Measurements from ENCODE around the gene ATP6V1G1.
A peak's percentile ranks its signal among the peaks of the same experiment; 100 is the strongest.

Gene ATP6V1G1

DNA sequence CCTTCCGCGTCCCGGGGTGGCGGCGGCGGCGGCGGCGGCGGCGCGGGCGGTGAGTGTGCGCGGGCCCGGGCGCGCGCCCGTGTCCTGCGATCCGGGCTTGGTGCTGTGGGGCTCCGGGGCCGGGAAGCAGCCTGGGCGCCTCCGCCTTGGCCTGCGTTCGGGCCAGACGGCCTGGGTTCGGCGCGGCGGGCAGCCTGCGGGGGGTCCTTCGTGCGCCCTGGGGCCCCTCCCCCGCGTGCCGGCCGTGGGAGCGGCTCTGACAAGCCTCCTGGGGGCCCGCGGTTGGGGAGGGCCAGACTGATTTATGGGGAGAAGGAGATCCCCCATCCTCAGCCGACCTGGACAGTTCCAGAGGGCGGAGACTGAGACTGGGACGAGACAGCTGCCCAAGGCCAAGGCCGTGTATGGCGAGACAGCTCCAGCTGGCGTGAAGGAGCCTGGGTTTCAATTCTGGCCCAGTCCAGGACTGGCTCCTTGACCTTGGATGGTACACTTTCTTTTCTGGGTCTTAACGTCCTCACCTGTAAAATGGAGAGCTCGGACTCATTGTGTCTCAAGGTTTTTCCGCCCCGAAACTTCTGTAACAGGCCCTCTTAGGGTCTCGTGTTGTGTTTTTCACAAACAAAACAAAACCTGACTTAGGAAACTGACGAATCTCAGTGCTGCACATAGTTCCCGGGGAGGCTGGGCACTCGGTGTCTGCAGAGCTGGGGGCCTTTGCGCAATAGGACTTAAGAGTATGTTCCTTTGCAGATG, 24.1 kb downstream of the ATP6V1G1 start:
- DNase-seq (ENCODE audit: low read depth in 2 of 2) = peak in 1 of 2 experiments; percentile 35

- DNase-seq (ENCODE audit: low read depth in 2 of 2) = no peak
These were observed 24.8 kb downstream of the ATP6V1G1 start for GRCh38 chr9:114612272-114612923.

- no peak for DNase-seq (ENCODE audit: low read depth in 2 of 2)
These were observed 25.5 kb downstream of the ATP6V1G1 start for GRCh38 chr9:114613087-114613486.

GRCh38 chr9:114613919-114614318, 26.4 kb downstream of the ATP6V1G1 start:
- DNase-seq (ENCODE audit: low read depth in 2 of 2) = no peak

GRCh38 chr9:114614373-114614772, 26.8 kb downstream of the ATP6V1G1 start:
- DNase-seq (ENCODE audit: low read depth in 2 of 2) = no peak

DNA sequence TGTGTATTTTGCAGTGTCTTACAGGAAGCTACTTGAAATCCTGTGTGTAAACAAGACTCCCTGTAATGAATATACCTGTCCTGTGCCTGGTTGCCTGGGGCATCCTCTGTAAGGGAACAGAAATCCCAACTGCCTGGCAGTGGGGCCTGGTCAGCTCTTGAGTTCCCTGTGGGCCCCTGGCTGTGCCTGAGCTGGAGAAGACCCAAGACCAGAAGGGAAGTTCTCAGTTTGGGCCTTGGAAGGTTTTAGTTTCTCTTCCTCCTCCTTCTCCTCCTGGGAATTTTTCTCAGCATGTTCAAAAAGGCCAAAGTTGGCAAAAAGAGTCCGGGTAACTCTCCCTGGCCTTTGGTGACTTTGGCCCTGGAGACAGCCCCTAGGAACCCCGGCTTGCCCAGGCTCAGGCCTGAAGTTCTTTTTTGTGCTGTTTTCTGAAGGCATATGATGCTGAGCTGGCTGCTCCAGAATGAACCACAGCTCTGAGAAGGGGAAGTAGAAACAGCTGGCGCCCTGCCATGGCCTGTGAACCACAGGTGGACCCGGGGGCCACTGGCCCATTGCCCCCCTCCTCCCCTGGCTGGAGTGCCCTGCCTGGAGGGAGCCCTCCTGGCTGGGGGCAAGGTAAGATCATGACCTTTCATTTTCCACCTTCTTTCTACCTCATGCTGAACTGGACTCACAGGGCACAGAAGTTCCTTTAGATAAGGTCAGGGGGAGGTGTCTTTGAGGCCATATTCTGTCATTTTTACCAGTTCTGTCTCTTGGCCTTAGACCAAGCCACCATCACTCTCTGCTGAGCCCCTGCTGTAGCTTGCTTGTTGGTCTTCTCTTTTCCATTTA, 29.3 kb downstream of the ATP6V1G1 start:
- DNase-seq (ENCODE audit: low read depth in 2 of 2) = no peak

GRCh38 chr9:114619191-114619761, 31.7 kb downstream of the ATP6V1G1 start:
- DNase-seq (ENCODE audit: low read depth in 2 of 2) = no peak

GRCh38 chr9:114621561-114621960, 34.0 kb downstream of the ATP6V1G1 start:
- no peak for DNase-seq (ENCODE audit: low read depth in 2 of 2)

- peak; percentile 25 to 28 for DNase-seq (ENCODE audit: low read depth in 2 of 2)
These were observed 34.5 kb downstream of the ATP6V1G1 start for GRCh38 chr9:114621975-114622609.

DNA sequence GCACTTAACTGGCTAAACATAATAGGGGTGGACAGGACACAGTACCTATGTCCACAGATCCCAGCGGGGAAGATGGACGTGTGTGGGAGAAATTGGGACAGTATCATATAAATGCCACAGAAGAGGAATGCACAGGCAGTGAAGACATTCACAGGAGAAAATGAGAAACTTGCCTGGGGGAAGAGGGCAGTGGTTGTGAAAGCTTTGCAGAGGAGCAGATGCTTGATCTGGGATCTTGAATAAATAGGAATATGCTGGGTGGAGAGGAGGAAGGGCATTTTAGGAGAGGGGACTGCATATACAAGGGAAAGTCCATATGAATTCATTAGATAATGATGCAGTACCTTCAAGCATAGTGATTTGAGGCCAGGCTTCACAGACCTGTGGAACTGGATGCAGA, 37.1 kb downstream of the ATP6V1G1 start:
- no peak for DNase-seq (ENCODE audit: low read depth in 2 of 2)

DNA sequence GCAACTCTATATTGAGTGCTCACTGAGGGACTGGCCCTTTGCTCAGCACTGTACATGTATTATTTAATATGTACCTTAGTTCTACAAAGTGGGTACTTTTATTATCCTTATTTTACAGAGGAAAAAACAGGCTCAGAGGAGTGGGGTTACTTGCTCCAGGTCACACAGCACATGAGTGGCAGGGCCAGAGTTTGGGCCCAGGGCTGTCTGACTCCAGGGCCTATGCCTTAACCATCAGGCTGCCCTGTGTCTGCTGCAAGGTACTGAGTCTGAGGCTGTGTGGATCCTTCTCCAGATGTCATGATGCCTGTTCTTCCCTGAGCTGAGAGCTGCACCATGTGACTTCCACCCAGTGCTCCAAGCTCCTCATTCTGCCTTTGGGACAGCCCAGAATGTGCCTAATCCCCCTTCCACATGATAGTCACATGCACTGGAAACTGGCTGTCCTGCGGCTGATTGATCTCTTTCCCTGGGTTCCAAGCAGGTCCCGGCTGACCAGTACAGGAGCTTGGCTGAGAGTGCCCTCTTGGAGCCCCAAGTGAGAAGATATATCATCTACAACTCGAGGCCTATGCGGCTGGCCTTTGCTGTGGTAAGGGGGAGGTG, 38.9 kb downstream of the ATP6V1G1 start:
- DNase-seq (ENCODE audit: low read depth in 2 of 2) = no peak

- DNase-seq (ENCODE audit: low read depth in 2 of 2) = no peak
These were observed 40.0 kb downstream of the ATP6V1G1 start for GRCh38 chr9:114627553-114627952.

DNA sequence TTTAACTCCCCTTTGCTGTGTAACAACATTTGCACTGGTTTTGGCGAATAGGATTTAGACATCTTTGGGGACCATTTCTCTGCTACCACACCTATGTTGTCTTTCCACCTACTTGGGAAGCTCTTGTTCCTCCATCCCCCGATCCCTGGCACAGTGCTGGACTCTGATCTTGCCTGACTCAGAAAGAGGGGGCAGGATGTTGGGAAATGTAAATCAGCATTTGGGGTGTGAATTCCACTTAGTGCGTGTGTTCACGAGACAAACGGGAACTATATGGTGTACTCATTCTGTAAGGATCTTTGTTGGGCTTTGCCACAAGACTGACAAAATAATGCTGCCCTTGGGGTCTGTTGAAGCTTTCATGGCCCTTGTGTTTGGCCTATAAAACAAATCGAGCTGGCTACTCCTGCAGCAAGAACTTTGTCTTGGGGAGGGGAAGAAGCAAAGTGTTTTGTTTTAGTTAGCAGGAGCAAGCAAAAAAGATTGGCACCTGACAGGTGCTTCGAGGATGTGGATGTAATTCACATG, 42.1 kb downstream of the ATP6V1G1 start:
- no peak for DNase-seq (ENCODE audit: low read depth in 2 of 2)

DNA sequence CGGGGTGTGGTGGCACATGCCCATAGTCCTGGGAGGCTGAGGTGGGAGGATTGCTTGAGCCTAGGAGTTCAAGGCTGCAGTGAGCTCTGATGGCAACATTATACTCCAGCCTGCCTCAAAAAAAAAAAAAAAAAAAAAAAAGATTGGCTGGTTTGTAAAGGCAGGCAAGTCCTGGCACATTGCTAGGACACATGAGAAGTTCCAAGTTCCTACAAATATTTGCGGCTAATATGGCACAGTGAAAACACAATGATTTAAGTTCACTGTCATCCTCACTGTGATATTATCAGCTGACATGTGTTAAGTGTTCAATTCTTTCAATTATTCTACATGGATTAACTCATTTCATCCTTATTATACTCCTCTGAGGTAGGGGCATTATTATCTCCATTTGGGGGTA, 43.6 kb downstream of the ATP6V1G1 start:
- no peak for DNase-seq (ENCODE audit: low read depth in 2 of 2)

DNA sequence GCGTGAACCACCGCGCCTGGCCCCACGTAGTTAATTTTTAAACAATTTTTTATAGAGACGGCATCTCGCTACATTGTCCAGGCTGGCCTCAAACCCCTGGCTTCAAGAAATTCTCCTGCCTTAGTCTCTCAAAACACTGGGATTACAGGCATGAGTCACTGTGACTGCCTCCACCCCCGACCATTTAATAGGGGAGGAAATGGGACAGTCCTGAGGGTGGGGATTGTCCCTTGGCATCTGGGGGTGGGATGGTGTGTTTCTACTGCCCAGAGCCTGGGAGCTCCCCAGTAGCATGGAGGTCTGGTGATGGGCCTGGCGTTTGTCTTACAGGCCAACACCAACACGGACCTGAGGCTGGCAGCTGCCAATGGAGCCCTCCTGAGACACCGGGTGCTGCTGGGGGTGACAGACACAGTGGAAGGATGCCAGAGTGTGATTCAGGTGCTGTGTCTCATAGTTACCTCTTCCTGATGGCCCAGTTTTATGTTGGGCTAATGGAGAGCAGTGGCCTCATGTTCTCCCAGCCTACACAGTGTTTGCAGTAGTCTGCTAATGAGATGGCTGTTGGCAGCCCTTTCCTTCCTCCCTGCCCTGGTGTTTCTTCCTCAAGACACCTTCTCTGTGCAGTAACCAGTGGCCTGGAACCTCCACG, 46.0 kb downstream of the ATP6V1G1 start:
- no peak for DNase-seq (ENCODE audit: low read depth in 2 of 2)

- DNase-seq (ENCODE audit: low read depth in 2 of 2) = no peak
These were observed 46.8 kb downstream of the ATP6V1G1 start for GRCh38 chr9:114634387-114634786.

DNA sequence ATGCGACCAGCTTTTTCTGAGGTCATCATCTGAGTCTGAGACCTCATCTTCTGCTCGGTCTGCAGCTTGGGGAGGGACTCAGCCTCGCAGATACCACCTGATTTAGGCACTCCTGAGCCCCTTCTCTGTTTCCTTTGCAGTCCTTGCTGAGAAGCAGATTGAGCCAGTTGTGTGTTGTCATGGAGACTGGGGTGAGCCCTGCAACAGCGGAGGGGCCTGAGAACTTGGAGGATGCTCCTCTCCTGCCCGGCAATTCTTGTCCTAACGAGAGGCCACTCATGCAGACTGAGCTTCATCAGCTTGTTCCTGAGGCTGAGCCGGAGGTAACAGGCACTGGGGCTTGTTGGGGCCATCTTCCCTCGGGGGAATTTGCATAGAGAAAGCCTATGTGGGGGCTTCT, 50.8 kb downstream of the ATP6V1G1 start:
- no peak for DNase-seq (ENCODE audit: low read depth in 2 of 2)

GRCh38 chr9:114641967-114642366, 54.4 kb downstream of the ATP6V1G1 start:
- DNase-seq (ENCODE audit: low read depth in 2 of 2) = no peak

DNA sequence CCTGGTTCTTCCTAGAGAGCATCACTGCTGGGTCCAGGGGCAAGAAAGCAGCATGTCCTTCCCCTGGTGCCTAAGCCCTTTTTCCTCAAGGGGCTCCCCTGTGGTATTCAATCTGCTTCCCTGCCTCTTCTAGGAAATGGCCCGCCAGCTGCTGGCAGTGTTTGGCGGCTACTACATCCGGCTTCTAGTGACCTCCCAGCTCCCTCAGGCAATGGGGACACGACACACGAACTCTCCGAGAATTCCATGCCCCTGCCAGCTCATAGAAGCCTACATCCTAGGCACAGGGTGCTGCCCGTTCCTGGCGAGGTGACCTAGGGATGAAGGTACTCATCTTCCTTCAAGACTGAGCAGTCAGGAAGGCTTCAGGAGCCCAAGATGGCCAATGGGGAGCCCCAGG, 55.4 kb downstream of the ATP6V1G1 start:
- no peak for DNase-seq (ENCODE audit: low read depth in 2 of 2)

- DNase-seq (ENCODE audit: low read depth in 2 of 2) = no peak
These were observed 56.3 kb downstream of the ATP6V1G1 start for GRCh38 chr9:114643896-114644295.

All from fibroblast of skin of left quadriceps (primary cell).